ENCODE measurements around the gene HPGDS.

HPGDS gene

DNA sequence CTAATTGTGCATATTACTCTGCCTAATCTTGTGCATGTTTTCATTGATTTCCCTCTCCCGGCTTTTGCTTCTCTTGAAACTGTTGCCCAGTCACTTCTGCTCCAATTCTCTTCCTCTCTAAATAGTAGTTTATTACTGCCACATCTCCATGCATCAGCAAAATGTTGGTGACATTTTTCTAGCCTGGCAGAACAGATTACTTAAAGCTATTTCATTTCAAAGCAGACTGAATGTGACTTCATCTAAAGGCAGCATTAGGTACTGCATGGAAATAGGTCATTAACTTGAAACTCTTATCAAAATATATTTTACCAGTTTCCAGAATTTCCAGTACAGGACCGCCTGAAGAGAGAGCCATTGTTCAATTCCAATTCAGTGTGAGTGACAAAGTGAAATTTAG, 52.4 kb downstream of the HPGDS start:
- Histone ChIP-seq H3K27ac (ENCODE audit: extremely low read depth, low read depth, low read length) (no peak overlapping the region), H3K4me3 (ENCODE audit: low read depth, low read length) (no peak overlapping the region), H3K9me3 (ENCODE audit: control insufficient read depth, insufficient read depth, low read depth, low read length) (no peaks in the 10 kb centered on the region), H3K36me3 (ENCODE audit: control insufficient read depth in 2 of 2, insufficient read depth in 1 of 2, low read length in 2 of 2) (peaks cover 0 to 46% of the 10 kb centered on the region in 2 experiments; a peak in 2 of 3 replicates), H3K4me1 (ENCODE audit: control insufficient read depth, insufficient read depth, low read length) (no peaks in the 10 kb centered on the region)
- CTCF ChIA-PET: interaction anchor here (0.6 kb wide), 1 partner anchor 353 kb away, joined by 3 read pairs; no protein-coding TSS in a partner anchor
- POLR2A ChIA-PET: no interaction called here
- TF ChIP-seq OVOL3 (tag by site-specific recombination; IDR thresholded peaks at IDR 0.05): no peak
- TF ChIP-seq ZXDB (tag by site-specific recombination; IDR thresholded peaks at IDR 0.05): no peak
- TF ChIP-seq, protein P1, sequence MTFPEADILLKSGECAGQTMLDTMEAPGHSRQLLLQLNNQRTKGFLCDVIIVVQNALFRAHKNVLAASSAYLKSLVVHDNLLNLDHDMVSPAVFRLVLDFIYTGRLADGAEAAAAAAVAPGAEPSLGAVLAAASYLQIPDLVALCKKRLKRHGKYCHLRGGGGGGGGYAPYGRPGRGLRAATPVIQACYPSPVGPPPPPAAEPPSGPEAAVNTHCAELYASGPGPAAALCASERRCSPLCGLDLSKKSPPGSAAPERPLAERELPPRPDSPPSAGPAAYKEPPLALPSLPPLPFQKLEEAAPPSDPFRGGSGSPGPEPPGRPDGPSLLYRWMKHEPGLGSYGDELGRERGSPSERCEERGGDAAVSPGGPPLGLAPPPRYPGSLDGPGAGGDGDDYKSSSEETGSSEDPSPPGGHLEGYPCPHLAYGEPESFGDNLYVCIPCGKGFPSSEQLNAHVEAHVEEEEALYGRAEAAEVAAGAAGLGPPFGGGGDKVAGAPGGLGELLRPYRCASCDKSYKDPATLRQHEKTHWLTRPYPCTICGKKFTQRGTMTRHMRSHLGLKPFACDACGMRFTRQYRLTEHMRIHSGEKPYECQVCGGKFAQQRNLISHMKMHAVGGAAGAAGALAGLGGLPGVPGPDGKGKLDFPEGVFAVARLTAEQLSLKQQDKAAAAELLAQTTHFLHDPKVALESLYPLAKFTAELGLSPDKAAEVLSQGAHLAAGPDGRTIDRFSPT (tag by site-specific recombination; IDR thresholded peaks at IDR 0.05): no peak
- TF ChIP-seq ZNF76 (tag by site-specific recombination; IDR thresholded peaks at IDR 0.05; ENCODE audit: borderline replicate concordance, low read depth): no peak
- no peak for TF ChIP-seq ZNF335 (tag by site-specific recombination; conservative IDR thresholded peaks at IDR 0.05)
- TF ChIP-seq, protein P2, sequence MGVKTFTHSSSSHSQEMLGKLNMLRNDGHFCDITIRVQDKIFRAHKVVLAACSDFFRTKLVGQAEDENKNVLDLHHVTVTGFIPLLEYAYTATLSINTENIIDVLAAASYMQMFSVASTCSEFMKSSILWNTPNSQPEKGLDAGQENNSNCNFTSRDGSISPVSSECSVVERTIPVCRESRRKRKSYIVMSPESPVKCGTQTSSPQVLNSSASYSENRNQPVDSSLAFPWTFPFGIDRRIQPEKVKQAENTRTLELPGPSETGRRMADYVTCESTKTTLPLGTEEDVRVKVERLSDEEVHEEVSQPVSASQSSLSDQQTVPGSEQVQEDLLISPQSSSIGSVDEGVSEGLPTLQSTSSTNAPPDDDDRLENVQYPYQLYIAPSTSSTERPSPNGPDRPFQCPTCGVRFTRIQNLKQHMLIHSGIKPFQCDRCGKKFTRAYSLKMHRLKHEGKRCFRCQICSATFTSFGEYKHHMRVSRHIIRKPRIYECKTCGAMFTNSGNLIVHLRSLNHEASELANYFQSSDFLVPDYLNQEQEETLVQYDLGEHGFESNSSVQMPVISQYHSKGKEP (tag by site-specific recombination; IDR thresholded peaks at IDR 0.05): no peak
- no peak for TF ChIP-seq ZFHX2 (tag by site-specific recombination; conservative IDR thresholded peaks at IDR 0.05)
- TF ChIP-seq SCRT1 (tag by site-specific recombination; IDR thresholded peaks at IDR 0.05; ENCODE audit: borderline replicate concordance): no peak
- TF ChIP-seq, protein P3, sequence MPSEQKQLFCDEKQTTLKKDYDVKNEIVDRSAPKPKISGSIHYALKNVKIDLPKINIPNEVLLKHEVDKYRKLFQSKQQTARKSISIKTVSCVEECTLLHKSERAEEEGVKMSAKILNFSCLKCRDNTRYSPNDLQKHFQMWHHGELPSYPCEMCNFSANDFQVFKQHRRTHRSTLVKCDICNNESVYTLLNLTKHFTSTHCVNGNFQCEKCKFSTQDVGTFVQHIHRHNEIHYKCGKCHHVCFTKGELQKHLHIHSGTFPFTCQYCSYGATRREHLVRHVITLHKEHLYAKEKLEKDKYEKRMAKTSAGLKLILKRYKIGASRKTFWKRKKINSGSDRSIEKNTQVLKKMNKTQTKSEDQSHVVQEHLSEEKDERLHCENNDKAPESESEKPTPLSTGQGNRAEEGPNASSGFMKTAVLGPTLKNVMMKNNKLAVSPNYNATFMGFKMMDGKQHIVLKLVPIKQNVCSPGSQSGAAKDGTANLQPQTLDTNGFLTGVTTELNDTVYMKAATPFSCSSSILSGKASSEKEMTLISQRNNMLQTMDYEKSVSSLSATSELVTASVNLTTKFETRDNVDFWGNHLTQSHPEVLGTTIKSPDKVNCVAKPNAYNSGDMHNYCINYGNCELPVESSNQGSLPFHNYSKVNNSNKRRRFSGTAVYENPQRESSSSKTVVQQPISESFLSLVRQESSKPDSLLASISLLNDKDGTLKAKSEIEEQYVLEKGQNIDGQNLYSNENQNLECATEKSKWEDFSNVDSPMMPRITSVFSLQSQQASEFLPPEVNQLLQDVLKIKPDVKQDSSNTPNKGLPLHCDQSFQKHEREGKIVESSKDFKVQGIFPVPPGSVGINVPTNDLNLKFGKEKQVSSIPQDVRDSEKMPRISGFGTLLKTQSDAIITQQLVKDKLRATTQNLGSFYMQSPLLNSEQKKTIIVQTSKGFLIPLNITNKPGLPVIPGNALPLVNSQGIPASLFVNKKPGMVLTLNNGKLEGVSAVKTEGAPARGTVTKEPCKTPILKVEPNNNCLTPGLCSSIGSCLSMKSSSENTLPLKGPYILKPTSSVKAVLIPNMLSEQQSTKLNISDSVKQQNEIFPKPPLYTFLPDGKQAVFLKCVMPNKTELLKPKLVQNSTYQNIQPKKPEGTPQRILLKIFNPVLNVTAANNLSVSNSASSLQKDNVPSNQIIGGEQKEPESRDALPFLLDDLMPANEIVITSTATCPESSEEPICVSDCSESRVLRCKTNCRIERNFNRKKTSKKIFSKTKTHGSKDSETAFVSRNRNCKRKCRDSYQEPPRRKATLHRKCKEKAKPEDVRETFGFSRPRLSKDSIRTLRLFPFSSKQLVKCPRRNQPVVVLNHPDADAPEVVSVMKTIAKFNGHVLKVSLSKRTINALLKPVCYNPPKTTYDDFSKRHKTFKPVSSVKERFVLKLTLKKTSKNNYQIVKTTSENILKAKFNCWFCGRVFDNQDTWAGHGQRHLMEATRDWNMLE (tag by site-specific recombination; conservative IDR thresholded peaks at IDR 0.05; ENCODE audit: low read depth): no peak
- no peak for TF ChIP-seq FEZF1 (tag by site-specific recombination; IDR thresholded peaks at IDR 0.05)
- no peak for TF ChIP-seq ZNF19 (tag by site-specific recombination; IDR thresholded peaks at IDR 0.05; ENCODE audit: low read depth)
- no peak for TF ChIP-seq ZNF202 (tag by site-specific recombination; IDR thresholded peaks at IDR 0.05; ENCODE audit: borderline replicate concordance)
- no peak for TF ChIP-seq ZNF555 (tag by site-specific recombination; conservative IDR thresholded peaks at IDR 0.05)
- TF ChIP-seq, protein P4, sequence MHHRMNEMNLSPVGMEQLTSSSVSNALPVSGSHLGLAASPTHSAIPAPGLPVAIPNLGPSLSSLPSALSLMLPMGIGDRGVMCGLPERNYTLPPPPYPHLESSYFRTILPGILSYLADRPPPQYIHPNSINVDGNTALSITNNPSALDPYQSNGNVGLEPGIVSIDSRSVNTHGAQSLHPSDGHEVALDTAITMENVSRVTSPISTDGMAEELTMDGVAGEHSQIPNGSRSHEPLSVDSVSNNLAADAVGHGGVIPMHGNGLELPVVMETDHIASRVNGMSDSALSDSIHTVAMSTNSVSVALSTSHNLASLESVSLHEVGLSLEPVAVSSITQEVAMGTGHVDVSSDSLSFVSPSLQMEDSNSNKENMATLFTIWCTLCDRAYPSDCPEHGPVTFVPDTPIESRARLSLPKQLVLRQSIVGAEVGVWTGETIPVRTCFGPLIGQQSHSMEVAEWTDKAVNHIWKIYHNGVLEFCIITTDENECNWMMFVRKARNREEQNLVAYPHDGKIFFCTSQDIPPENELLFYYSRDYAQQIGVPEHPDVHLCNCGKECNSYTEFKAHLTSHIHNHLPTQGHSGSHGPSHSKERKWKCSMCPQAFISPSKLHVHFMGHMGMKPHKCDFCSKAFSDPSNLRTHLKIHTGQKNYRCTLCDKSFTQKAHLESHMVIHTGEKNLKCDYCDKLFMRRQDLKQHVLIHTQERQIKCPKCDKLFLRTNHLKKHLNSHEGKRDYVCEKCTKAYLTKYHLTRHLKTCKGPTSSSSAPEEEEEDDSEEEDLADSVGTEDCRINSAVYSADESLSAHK (tag by site-specific recombination; IDR thresholded peaks at IDR 0.05): no peak
- TF ChIP-seq, protein P5, sequence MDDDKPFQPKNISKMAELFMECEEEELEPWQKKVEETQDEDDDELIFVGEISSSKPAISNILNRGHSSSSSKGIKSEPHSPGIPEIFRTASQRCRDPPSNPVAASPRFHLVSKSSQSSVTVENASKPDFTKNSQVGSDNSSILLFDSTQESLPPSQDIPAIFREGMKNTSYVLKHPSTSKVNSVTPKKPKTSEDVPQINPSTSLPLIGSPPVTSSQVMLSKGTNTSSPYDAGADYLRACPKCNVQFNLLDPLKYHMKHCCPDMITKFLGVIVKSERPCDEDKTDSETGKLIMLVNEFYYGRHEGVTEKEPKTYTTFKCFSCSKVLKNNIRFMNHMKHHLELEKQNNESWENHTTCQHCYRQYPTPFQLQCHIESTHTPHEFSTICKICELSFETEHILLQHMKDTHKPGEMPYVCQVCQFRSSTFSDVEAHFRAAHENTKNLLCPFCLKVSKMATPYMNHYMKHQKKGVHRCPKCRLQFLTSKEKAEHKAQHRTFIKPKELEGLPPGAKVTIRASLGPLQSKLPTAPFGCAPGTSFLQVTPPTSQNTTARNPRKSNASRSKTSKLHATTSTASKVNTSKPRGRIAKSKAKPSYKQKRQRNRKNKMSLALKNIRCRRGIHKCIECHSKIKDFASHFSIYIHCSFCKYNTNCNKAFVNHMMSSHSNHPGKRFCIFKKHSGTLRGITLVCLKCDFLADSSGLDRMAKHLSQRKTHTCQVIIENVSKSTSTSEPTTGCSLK (tag by site-specific recombination; IDR thresholded peaks at IDR 0.05): no peak
- TF ChIP-seq, protein P6, sequence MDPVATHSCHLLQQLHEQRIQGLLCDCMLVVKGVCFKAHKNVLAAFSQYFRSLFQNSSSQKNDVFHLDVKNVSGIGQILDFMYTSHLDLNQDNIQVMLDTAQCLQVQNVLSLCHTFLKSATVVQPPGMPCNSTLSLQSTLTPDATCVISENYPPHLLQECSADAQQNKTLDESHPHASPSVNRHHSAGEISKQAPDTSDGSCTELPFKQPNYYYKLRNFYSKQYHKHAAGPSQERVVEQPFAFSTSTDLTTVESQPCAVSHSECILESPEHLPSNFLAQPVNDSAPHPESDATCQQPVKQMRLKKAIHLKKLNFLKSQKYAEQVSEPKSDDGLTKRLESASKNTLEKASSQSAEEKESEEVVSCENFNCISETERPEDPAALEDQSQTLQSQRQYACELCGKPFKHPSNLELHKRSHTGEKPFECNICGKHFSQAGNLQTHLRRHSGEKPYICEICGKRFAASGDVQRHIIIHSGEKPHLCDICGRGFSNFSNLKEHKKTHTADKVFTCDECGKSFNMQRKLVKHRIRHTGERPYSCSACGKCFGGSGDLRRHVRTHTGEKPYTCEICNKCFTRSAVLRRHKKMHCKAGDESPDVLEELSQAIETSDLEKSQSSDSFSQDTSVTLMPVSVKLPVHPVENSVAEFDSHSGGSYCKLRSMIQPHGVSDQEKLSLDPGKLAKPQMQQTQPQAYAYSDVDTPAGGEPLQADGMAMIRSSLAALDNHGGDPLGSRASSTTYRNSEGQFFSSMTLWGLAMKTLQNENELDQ (tag by site-specific recombination; IDR thresholded peaks at IDR 0.05; ENCODE audit: low read depth): no peak
- no peak for TF ChIP-seq ZSCAN30 (tag by site-specific recombination; IDR thresholded peaks at IDR 0.05)
- no peak for TF ChIP-seq ZNF473 (tag by site-specific recombination; IDR thresholded peaks at IDR 0.05)
- no peak for TF ChIP-seq ZNF777 (tag by site-specific recombination; IDR thresholded peaks at IDR 0.05; ENCODE audit: borderline replicate concordance)
